Activated CD4-positive, alpha-beta T cell treated with anti-CD3 and anti-CD28 coated beads, Interleukin-2, amount 50 U/mL, for 4 hours (primary cell): ENCODE data around the gene ARSA.
"Not testable (repeated sequence)": the region's sequence is repeated elsewhere in the genome, so short reads cannot be mapped to it uniquely, and the experiment has no call there.

Experiments used
- DNase-seq, 2 experiments: peaks; one replicate each; pipeline ENCODE4 v3.0.0-alpha.2; 2020

ARSA gene

DNA sequence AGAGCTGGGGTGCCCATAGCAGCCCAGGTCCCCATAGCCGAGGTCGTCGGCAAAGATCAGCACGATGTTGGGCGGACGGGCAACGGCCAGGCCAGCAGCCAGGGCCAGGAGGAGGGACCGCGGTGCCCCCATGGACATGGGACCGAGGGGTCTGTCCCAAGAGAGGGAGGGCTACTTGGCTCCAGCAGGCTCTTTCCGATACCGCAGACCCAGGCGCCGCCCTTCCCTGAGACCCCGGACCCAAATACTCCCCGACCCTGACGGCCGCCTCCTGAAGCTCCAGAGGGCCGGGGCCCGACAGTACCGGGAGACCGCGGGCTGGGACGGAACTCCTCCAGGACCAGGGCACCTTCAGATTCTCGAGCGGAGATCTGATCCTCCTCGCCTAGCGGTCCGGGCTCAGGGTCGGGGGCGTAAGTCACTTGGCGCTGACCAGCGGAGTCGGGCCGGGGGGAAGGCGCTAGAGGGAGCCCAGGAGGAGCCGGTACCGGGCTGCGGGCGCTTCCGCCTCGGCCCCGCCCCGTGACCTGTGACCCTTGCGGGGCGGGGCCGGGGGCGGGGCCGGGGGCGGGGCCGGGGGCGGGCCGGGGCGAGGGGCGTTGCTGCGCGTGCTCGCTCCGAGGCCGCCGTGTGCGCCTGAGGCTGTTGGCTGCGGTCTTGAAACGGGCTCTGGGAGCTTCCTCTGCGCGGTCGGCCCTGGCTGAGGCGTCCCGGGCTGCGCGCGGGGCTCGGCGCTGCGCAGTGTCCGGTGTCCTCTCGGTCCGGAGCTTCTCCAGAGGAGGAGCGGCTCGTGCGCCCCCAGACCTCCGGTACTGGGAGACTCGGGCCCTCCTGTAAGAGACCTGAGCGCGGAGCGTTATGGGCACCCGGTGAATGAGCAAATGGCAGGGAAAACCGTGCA is at the start of gene ARSA:
ARSA (minus strand) TSS at position 511 of the 901 bp plus-strand sequence; CDS start at position 138, 373 bp downstream.
- peak; percentile 53 to 62 for DNase-seq

DNA sequence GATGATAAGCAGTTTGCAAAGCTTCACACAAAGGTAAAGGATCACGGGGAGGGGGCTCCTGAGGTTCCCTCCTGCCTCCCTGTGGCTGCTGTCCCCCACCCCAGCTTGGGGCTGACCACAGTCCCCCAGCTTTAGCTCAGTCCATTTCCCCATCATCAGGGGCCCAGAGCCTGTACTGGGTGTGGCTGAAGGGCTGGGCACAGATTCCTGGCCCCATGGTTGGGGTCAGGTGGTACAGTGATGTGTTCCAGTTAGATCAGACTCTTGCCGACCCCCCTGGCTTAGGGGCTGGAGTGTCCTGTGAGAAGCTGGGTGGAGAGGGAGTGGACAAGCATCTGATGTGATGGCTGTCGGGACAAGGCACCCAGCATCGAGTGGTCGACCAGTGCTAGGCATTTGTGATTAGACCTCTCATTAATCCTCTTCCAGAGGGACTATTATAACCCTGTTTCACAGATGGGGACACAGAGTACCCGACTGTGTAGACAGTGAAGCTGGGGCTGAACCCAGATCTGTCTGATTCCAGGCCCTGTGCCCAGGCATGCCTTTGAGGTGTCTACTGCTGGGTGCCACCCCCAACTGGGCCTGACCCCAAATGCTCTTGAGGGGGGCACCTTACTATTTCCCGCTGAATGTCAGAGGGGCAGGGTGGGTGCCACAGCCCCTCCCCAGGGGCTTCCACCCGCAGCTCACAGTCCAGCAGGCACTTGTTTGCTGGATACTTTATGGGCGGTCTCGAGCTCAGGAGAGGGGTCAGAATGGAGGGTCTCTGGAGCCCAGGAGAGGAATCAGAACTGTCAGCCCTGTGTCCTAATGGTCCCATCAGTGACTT is 48.9 kb upstream of the ARSA start:
- DNase-seq: no peak

DNA sequence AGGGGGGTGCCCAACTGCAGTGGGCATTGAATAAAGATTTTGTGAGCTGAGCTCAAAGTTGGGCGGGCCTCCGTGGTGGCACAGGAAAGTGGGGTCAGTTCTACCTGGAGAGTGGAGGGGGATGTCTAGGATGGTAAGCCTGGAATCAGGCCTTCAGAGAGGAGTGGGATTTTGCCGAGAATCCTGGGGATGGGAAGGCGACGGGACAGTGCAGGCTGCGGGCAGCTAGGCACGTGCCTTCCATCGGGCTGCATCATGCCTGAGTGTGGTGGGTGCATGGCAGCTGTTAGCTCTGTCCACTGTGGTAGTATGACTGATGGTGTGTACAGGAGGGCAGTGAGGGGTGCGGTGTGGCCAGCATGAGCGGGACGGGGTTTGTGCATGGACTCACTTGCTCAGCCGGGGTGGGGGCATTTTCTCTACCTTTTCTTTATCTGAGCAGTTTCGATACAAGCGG is 48.3 kb upstream of the ARSA start:
- no peak for DNase-seq

DNA sequence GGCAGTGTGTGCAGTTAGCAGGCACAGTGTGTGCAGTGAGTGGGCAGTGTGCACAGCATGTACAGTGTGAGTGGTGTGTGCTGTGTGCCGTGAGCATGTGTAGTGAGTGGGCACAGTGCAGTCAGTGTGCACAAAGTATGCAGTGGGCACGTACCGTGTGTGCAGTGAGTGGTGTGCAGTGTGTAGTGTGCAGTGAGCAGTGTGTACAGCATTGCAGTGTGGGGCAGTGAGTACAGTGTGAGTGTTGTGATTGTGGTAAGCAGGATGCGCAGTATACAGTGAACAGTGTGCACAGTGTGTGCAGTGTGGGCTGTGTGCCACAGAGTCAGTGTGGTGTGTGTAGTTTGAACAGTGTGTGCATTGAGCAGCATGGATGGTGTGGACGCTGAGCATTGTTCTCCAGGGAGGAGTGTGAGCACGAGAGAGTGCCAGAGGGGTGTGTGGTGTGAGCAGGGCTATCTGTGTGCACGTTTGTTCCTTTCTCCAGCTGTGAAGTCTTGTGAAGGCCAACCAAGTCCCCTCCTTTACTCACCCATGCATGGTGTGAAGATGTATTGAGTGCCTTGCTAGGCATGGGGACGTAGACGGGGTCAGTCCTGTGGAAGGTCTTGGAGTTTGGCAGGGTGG is 47.7 kb upstream of the ARSA start:
- no peak for DNase-seq

DNA sequence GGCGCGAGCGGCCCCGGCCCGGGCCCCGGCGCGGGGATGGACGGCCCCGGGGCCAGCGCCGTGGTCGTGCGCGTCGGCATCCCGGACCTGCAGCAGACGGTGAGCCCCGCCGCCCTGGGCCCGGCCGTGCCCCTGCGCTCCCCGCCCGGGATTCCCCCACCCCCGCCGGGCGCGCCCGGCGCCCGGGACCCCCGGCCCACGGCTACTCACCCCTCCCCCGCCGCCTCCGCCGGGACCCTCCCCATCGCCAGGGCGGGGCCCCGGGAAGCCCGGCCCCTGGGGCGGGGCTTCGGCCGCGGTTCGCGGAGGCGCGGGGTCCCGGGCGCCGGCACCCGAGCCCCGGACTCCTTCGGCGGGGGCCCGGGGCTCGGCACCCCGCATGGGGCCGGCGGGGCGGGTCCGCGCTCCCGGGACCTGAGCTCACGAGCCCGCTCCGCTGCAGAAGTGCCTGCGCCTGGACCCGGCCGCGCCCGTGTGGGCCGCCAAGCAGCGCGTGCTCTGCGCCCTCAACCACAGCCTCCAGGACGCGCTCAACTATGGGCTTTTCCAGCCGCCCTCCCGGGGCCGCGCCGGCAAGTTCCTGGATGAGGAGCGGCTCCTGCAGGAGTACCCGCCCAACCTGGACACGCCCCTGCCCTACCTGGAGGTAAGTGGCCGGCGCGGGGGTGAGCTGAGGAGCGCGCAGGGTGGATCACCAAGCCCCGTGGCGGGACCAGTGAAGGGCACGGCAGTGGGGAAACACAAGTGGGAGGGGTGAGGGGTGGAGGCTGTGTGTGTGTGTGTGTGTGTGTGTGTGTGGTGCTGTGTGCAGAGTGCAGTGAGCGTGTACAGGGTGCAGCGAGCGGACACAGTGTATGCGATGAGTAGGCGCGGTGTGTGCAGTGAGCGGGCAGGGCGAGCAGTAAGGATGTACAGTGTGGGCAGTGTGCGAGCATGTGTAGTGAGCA is 46.9 kb upstream of the ARSA start:
- DNase-seq: no peak

DNA sequence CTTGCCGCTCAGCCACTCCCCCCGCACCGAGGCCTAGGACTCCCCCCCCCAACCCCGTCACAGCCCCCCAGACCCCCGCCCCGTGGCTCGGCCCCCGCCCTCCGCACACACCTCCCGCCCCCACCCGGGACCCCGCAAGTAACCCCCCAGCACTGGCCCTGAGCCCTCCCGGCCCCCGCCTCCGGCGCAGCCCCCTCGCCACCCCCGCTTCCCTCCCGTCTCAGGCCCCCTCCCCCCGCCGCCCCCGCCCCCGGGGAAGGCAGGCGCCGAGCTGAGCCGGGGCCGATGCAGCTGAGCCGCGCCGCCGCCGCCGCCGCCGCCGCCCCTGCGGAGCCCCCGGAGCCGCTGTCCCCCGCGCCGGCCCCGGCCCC is 46.2 kb upstream of the ARSA start:
- no peak for DNase-seq

DNA sequence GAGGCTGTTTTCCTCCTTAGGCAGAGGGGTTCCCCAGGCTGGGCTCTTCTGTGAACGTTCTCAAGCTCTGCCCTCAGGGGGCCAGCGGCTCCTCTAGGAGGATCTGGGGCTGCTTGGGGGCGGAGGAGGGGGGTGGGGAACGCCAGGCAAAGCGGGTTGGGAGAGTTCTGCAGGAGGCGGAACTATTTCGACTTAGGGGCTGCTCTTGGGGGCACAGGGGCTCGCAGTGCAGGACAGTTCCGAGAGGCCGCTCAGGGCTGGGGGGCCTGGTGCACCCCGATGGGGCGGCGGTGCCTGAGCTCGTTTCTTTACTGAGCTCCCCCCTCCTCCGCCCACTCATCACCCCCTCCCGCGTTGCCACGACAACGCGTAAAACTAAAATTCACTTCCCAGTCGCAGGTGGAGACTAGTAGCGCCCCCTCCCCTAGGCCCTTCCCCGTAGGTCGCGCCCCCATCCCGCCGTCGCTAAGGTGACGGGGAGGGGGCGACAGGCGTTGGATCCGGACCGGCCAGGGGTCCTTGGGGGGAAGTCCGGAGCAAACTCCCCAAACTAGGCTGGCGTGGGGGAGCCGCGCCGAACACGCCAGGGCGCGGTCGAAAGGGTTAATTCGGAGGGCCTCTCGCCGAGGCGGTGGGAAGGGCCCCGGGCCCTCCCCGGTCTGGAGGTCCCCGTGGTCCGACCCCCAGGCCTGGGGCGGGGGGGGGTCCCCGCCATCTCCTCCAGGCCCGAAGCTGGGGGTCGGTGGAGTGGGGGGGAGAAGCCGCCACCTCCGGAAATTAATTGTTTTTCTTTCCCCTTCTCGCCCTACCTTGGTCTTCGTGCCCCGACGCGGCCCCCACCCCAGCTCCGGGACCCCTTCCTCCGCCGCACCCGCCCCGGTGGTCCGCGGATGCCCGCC is 45.5 kb upstream of the ARSA start:
- peak in 1 of 2 experiments; percentile 20 for DNase-seq

DNA sequence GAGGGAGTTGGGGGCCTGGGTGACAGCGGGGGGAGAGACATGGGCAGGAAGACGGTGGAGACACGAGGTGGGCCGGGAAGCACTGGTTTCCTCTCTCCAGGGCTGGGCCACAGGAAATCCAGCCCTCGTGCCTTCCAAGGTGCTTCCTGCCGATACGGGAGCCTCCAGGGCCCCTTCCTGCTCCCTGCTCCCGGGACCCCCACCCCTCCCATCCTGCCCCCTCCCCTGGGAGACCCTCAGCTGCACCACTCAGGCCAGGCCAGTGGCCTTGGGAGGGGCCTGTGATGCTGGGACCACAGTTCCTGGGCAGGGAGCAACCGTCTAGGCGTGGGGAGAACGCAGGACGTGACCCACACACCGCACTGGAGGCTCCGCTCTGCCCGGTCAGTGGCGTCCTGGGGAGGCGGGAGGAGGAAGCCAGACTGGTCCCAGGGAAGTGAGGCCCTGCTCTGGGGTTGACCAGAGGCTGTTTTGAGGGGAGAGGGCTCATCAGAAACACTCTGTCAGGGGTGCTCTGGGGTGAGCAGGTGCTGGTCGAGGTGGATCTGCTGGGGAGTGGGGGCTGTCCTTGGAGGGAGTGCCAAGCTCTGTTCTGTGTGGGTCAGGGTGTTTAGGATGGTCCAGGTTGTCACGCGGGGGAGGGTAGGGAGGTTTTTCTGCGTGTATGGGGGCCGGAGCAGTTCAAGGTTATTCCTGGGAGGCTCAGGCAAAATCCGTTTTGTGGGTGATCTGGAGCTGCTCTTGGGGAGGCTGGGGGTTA is 44.7 kb upstream of the ARSA start, which contains the start of gene SHANK3:
SHANK3 (plus strand) TSS at position 353 of the 760 bp plus-strand sequence.
- no peak for DNase-seq

DNA sequence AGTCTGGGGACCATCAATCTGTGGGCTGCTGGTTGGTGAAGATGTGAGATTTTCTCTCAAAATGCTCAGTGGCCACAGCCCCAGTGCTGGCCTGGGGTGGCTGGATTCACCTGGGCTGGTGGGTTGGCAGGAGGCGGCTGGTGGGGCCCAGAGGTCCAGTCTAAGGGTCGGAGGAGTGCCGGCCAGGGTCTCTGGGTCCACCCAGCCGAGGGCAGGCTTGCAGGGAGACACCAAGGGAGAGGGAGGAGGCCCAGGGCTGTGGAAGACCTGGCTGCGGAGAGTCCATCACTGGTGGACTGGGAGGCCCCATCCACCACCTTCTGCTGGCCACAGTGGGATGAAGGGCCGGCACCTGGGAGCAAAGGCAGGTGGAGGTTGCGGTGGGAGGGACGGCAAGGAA is 44.1 kb upstream of the ARSA start:
- no peak for DNase-seq

DNA sequence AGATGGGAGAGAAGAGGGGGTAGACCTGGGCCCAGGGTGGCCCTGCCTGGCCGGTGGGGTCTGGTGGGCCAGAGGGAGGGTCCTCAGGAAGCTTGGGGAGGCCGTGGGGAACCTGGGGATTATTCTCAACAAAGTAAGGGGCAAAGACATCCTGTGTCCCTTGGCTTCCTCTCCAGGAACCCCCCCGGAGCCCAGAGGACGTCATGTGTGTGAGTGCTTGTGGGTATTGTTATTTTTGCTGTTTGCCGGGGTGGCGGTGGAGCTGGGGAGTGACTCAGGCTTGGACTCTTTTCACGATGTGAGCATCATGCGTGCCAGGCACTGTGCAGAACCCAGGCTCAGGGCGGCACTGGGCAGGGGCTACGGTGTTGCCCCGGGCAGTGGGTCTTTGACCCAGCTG is 43.7 kb upstream of the ARSA start:
- no peak for DNase-seq

DNA sequence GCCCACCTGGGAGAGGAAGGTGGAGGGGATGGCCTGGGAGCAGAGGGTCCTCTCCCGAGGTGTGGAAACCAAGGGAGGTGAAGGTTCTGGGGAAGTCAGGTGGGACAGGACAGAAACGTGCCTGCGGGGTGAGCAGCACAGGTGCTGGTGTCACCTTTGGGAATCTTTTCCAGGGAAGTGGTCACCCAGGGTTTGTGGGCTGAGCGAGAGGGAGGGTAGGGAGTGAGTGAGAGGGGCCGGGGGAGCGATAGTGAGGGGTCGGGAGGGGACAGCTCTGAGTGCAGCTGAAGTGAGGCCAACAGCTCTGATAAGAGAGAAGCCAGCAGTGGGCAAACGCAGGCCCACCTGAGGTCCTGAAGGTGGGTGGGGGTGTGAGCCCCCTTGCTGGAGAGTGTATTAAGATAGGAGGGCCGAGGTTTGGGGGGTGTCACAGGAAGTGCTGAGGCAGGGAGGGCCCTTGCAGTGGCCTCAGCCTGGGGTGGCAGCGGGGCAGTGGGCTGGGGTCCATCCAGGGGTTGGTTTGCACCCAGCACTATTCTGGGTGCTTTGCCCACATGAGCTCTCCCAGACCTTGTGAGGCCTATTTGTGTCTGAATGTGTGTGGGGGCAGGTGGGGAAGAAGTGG is 43.1 kb upstream of the ARSA start:
- DNase-seq: no peak

DNA sequence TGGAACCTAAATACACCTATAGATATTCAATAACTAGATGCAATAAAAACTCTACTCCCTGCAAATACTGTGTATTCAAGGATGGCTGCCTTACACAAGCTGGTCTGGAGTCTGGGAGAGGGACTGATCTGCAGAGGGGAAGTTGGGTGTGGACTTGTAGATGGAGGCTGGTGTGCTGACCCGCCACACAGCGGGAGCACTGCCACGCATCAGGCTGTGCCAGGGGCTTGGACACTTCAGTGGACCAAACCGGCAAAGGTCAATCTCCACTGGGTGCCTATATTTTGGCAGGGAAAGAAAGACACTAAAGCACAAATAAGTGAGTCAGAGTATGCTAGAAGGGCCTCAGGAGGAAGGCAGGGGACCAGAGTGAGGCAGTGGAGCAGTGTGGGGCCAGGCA is 42.6 kb upstream of the ARSA start:
- DNase-seq: no peak

DNA sequence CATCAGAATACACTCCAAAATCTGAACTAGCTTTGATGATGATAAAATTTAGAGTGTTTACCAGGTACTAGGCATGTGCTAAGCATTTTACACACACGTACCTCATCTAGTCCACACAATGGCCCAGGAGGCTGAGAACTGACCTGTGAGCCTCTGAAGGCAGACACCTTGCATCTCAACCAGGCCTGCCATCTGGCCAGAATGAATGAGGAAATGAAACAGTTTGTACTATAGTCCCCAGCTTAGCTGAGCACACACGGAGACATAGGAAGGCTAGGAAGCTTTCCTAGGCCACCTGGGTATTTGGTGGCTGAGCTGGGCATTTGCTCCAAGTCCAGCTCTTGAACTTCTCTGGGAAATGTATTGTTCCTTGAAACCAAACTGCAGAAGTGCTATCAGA is 37.8 kb upstream of the ARSA start:
- no peak for DNase-seq

DNA sequence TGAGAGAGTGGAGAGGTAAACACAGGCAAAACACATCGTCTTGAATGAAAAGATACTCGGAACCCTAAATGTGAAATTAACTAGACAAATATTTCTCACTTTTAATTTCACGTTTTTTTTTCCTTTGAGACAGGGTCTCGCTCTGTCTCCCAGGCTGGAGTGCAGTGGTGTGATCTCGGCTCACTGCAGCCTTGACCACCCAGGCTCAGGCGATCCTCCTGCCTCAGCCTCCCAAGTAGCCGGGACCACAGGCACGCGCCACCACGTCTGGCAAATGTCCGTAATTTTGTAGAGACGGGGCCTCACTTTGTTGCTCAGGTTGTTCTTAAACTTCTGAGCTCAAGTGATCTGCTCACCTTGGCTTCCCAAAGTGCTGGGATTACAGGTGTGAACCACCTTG is 37.3 kb upstream of the ARSA start:
- no peak for DNase-seq

DNA sequence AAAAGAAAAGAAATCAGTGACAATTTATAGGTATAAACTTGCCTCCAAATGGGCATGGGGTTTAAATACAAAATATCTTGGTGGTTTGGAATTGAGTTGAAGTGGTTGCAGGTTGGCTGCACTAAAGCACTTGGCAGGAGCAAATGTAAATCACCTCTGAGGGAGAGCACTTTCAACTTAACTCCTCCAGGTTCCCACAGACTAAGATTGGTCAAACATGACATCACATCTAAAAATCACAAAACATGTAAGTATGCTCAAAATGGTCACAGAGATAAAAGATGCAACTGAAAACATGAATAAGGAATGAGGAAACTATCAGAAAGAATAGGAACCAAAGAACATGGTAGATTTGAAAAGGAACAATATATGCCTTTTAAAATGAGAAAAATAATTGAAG is 32.4 kb upstream of the ARSA start:
- DNase-seq: no peak

DNA sequence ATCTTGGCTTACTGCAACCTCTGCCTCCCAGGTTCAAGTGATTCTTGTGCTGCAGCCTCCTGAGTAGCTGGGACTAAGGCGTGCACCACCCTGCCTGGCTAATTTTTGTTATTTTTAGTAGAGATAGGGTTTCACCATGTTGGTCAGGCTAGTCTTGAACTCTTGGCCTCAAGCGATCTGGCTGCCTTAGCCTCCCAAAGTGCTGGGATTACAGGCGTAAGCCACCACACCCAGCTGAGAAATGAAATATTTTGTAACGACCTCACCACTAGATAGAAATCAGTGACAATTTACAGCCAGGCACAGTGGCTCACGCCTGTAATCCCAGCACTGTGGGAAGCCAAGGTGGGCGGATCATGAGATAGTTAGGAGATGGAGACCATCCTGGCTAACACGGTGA is 31.8 kb upstream of the ARSA start:
- DNase-seq: not testable (repeated sequence)

DNA sequence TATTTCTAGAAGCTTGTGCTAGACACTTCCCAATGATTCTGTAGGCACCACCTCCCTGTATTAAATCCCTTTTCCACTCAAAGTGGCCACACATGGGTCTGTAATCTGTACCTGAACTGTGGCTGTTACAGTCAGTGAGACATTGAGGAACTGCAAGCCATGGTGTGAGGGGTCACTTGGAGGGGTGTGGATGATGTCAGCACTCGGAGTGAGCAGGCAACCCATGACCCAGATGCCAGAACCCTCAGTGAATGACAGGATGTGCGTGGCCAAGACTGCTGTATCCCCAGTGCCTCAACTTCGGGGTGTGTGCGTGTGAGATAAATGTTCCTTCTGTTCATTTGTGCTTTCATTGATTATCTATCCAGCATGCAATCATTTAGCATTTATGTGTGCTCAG is 30.0 kb upstream of the ARSA start:
- DNase-seq: no peak

DNA sequence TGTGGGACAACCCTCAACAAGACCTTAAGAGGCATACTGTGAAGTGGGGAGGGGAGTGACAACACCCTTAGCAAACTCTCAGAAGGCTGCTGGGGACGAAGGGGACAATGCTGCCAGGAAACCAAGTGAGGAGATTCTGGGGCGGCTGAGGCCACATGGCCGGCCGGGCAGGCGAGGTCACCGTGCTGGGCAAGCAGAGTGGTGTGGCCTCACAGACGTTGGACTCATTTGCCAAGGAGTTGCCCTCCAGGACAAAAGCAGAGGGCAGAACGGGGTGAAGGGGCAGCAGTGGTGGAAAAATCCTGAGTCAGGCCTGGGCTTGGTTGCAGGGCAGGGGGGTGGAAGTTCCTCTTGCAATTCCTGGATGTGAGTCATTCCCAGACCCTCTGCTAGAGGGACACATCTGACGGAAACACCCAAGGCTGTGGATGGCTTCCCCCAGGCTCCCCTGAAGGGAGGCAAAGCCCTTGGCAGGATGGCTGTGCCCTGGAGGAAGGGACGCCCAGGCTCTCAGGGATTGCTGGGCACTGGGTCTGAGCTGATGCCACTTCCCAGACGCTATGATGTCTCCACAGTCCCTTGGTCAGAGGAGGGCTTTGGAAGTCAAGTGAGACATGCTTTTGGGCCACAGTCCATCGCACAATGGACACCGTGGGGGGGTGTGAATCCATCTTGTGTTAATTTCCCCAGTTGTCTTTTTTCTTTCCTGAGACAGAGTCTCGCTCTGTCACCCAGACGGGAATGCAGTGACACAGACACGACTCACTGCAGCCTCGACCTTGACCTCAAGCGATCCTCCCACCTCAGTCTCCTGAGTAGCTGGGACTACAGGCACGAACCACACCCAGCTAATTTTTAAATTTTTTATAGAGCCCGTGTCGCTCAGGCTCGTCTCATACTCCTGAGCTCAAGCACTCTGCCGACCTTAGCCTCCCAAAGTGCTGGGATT is 28.4 kb upstream of the ARSA start:
- no peak for DNase-seq

DNA sequence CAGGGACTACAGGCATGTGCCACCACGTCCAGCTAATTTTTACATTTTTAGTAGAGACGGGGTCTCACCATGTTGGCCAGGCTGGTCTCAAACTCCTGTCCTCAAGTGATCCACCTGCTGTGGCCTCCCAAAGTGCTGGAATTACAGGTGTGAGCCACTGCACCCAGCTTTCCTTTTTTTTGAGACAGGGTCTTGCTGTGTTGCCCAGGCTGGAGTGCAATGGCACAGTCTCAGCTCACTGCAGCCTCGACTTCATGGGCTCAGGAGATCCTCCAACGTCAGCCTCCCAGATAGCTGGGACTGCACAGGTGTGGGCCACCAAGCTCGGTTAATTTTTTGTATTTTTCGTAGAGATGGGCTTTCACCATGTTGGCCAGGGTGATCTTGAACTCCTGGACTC is 26.7 kb upstream of the ARSA start:
- DNase-seq: not testable (repeated sequence)
